ENCODE results near the gene CLSTN1. TPM values are rescaled to one million over a fixed set of nuclear protein-coding genes. Genes with fewer than 3 reads are reported as not detected.
"Not testable (repeated sequence)": the region's sequence is repeated elsewhere in the genome, so short reads cannot be mapped to it uniquely, and the experiment has no call there.

Gene CLSTN1
- total RNA-seq, 1 donor, result 89.9 TPM

GRCh38 chr1:9803003-9803918, 20.5 kb downstream of the CLSTN1 start:
- not testable (repeated sequence) for DNase-seq (ENCODE audit: low read depth in 2 of 3, low spot score in 2 of 3)

DNA sequence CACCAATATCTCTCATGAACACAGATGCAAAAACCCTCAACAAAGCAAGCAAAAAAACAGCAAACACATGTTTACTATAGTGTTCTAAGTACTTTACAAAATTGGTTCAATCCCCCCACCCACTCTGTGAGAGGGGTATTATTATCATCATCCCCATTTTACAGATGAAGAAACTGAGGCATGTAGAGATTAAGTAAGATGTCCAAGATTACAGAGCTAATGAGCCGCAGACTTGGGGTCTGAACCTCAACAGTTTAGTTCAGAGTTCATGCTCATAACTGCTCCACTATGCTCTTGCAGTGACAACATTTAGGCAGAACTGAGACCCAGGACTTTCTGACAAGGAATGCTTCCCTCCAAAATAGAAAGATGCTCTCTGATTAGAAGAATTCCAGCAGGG, 21.9 kb downstream of the CLSTN1 start:
- no peak for DNase-seq (ENCODE audit: low read depth in 2 of 3, low spot score in 2 of 3)

DNA sequence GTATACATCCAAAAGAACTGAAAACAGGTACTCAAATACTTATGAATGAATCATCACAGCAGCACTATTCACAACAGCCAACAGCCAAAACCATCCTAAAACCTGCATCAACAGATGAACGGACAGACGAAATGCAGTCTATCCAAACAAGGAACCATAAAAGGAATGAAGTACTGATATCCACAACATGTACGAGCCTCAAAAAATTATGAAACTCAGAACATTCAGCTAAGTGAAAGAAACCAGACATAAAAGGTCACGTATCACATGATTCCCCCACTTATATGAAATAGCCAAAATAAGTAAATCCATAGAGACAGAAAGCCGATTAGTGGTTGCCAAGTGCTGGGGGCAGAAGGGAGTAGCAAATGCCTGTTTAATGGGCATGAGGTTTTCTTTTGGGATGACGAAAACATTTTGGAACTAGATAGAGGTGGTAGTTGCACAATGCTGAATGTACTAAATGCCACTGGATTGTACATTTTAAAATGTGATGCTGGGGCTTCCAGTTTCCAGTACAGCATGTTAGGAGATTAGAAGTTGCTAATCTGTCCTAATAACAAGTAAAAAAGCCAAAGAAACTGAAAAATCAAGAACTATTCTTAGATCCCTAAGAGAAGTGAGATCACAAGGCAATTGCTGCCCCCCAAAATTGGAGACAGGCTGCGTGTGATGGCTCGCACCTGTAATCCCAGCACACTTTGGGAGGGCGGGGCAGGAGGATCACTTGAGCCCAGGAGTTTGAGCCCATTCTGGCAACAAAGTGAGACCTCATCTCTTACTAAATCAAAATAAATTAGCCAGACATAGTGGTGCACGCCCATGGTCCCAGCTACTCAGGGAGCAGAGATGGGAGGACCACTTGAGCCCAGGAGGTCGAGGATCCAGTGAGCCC, 25.3 kb downstream of the CLSTN1 start:
- no peak for DNase-seq (ENCODE audit: low read depth in 2 of 3, low spot score in 2 of 3)

DNA sequence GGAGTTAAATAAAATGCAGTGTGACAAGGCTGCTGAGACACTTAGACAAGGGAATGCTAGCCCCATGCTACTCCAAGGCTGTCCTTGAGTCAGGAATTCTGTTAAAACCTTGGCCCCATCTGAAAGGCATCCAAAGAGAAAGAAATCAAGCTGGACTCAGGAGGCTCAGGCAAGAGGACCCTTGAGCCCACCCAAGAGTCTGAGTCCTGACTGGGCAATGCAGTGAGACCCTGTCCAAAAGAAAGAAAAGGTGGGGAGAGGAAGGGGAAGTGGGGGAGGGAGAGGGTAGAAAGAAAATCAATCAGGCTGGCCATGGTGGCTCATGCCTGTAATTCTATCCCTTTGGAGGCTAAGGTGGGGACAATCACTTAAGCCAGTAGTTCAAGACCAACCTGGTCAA, 26.7 kb downstream of the CLSTN1 start:
- no peak for DNase-seq (ENCODE audit: low read depth in 2 of 3, low spot score in 2 of 3)

DNA sequence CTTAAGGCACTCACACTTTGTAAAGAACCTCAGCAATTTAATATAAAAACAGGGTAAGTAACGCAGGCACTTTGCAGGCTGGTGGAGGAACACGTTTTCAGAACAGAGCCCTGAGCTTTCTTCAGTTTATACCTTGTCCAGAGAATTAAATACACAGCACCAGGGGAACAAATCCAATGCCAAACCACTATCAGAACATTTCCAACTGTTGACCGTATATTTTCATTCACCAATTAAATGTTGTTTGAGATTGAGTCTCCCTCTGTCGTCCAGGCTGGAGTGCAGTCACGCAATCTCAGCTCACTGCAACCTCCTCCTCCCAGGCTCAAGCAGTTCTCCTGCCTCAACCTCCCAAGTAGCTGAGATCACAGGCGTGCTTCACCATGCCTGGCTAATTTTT, 29.7 kb downstream of the CLSTN1 start:
- no peak for DNase-seq (ENCODE audit: low read depth in 2 of 3, low spot score in 2 of 3)

- DNase-seq (ENCODE audit: low read depth in 2 of 3, low spot score in 2 of 3), result no peak
Observed at GRCh38 chr1:9793291-9793690, 30.5 kb downstream of the CLSTN1 start.

GRCh38 chr1:9792156-9793042, 31.4 kb downstream of the CLSTN1 start:
- no peak for DNase-seq (ENCODE audit: low read depth in 2 of 3, low spot score in 2 of 3)

- DNase-seq (ENCODE audit: low read depth in 2 of 3, low spot score in 2 of 3), result not testable (repeated sequence)
Observed at GRCh38 chr1:9789700-9790099, 34.1 kb downstream of the CLSTN1 start.

GRCh38 chr1:9787702-9788101, 36.1 kb downstream of the CLSTN1 start:
- DNase-seq (ENCODE audit: low read depth in 2 of 3, low spot score in 2 of 3), result peak; percentile 14 to 56 (median 35)

DNA sequence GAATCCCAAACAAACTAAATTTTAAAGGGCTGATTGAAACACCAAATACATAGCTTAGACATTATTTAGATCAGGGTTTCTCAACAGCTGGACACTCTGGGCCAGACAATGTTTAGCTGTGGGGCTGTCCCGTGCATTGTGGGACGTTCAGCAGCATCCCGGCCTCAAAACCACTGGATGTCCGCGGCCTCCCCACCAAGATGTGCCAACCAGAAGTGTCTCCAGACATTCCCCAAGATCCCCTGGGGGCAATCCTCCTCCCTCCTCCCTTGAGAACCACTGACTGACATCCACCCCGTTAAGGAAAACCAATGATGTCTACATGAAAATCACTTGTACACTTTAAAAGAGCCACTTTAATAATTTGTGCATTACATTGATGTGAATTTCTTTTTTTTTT, 38.4 kb downstream of the CLSTN1 start:
- no peak for DNase-seq (ENCODE audit: low read depth in 2 of 3, low spot score in 2 of 3)

DNA sequence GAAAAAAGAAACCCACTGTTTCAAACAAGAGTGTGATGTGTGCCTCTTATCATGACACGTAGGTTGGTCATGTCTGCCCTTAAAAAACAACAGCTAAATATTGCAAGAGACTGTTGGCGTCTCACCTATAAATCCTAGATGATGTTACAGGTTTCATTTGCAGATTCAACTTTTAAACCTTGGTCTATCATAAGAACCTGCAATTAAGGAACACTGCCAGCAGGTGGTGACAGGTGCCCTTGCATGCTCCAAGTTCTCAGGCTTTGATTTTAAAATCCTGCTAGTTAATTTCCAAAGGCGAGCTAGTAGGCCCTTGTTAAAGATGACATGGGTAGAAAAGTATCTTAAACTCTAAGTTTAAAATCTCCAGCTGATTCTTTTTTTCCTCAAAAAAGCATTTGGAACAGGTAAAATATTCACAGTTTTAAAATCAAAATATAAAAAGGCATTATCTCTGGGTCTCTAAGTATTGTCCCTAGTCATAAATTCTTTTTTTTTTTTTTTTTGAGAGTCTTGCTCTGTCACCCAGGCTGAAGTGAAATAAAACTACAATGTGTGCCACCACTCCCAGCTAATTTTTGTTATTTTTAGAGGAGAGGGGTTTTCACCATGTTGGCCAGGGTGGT, 39.1 kb downstream of the CLSTN1 start:
- DNase-seq (ENCODE audit: low read depth in 2 of 3, low spot score in 2 of 3), result peak; percentile 29 to 85 (median 66)

GRCh38 chr1:9782897-9783296, 40.9 kb downstream of the CLSTN1 start:
- no peak for DNase-seq (ENCODE audit: low read depth in 2 of 3, low spot score in 2 of 3)

GRCh38 chr1:9782116-9782751, 41.5 kb downstream of the CLSTN1 start:
- DNase-seq (ENCODE audit: low read depth in 2 of 3, low spot score in 2 of 3), result no peak

GRCh38 chr1:9780554-9781110, 43.1 kb downstream of the CLSTN1 start:
- no peak for DNase-seq (ENCODE audit: low read depth in 2 of 3, low spot score in 2 of 3)

- no peak for DNase-seq (ENCODE audit: low read depth in 2 of 3, low spot score in 2 of 3)
Observed at GRCh38 chr1:9778905-9779304, 44.9 kb downstream of the CLSTN1 start.

DNA sequence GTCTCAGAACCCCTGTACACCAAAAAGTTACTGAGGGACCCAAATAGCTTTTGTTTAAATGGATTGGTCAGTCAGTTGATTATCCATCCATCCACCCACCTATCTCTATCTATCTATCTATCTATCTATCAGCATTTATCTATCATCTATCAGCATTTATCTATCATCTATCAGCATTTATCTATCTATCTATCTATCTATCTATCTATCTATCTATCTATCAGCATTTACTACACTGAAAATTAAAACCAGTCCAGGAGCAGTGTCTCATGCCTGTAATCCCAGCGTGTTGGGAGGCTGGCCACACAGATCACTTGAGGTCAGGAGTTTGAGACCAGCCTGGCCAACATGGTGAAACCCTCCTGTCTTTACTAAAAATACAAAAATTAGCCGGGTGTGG, 47.1 kb downstream of the CLSTN1 start:
- DNase-seq (ENCODE audit: low read depth in 2 of 3, low spot score in 2 of 3), result no peak

DNA sequence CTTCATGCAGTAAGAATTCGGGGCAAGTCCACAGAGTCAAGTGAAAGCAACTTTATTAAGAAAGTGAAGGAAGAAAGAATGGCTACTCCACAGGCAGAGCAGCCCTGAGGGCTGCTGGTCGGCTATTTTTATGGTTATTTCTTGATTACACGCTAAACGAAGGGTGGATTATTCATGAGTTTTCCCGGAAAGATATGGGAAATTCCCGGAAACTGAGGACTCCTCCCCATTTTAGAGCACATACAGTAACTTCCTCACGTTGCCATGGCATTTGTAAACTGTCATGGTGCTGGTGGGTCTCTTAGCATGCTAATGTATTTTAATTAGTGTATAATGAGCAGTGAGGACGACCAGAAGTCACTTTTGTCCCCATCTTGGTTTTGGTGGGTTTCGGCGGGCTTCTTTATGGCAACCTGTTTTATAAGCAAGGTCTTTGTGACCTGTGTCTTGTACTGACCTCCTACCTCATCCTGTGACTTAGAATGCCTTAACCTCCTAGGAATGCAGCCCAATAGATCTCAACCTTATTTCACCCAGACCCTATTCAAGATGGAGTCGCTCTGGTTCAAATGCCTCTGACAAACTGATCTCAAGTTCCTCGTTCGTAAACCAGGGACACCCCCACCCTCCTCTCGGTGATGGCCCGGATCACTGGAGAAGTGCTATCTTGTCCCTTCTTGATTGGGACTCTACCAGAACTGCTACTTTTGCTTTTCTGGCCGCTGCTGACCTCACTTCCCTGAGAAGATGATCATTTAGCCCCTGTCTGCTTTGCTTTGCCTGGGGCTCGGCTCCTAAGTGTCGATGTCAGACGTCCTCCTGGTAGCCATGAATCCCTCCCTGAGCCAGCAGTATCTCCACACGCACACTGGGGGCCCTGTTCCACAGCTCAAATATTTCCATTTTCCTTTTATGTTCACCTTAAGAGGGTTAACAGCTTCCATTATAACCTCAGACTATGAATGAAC, 48.8 kb downstream of the CLSTN1 start:
- no peak for DNase-seq (ENCODE audit: low read depth in 2 of 3, low spot score in 2 of 3)

GRCh38 chr1:9770298-9770697, 53.5 kb downstream of the CLSTN1 start:
- DNase-seq (ENCODE audit: low read depth in 2 of 3, low spot score in 2 of 3), result no peak
